Measurements from ENCODE around the gene ABCG4. TPM values are rescaled to one million over a fixed set of nuclear protein-coding genes. Genes with fewer than 3 reads are reported as not detected.
A peak's percentile ranks its signal among the peaks of the same experiment; 100 is the strongest.

Gene ABCG4
- total RNA-seq, 5 donors from 2014 or later (not counting 1 experiment from before 2014, with no cell fraction given), result 0.09 TPM; not detected in 4

GRCh38 chr11:119147604-119148333, 1.1 kb upstream of the ABCG4 start:
- POLR2A ChIA-PET, result interaction anchor here in 1 of 2 donors (0.7 kb wide), 1 partner anchor 53 kb away, joined by 3 read pairs; no protein-coding TSS in a partner anchor
- H3K36me3 ChIP-seq (ENCODE audit: control insufficient read depth in 2 of 2, extremely low read depth in 1 of 2, insufficient read depth in 1 of 2, low read length in 1 of 2), result no peaks in the 10 kb centered on the region
- ATAC-seq (replicated peaks in 1 of 4), result peak in 2 of 4 experiments; percentile 29 to 60
- no peaks in the 10 kb centered on the region for H3K36me3 Mint-ChIP-seq
- peak in 2 of 35 experiments; percentile 7 to 40 for DNase-seq
- WGBS (ENCODE audit: insufficient coverage), result 73% methylated on average over 2 of the region's 6 CpGs
- peak overlapping the region; percentile 68 to 75 (median 70) for H3K4me3 Mint-ChIP-seq
- peaks cover 0 to 66% of the 10 kb centered on the region in 2 experiments for H3K27me3 ChIP-seq (replicated peaks in 1 of 2; ENCODE audit: control insufficient read depth in 2 of 2, extremely low read depth in 1 of 2, insufficient read depth in 2 of 2, low read length in 1 of 2)
- H3K9me3 ChIP-seq, result no peaks in the 10 kb centered on the region
- peak overlapping the region in 1 of 2 donors; percentile 39 for H3K27ac Mint-ChIP-seq
- CTCF ChIA-PET, result interaction anchor here in 1 of 2 donors (1.1 to 1.3 kb wide), 2 partner anchors 9 to 47 kb away, joined by 3 to 4 read pairs; no protein-coding TSS in a partner anchor
- H3K27me3 Mint-ChIP-seq, result peaks cover 28 to 44% of the 10 kb centered on the region in 2 donors
- peaks cover 10 to 15% (median 13%) of the 10 kb centered on the region in 3 donors for H3K4me1 Mint-ChIP-seq
- no peaks in the 10 kb centered on the region for H3K9me3 Mint-ChIP-seq
- no peak overlapping the region for H3K4me3 ChIP-seq (ENCODE audit: control insufficient read depth in 1 of 2, extremely low read depth in 1 of 2, low read length in 1 of 2)
- peaks cover 0 to 21% of the 10 kb centered on the region in 2 experiments for H3K4me1 ChIP-seq (ENCODE audit: control insufficient read depth in 1 of 2, extremely low read depth in 1 of 2, insufficient read depth in 2 of 2, low read length in 2 of 2)
- H3K27ac ChIP-seq (ENCODE audit: low read length), result no peak overlapping the region

GRCh38 chr11:119148720-119149017, 183 bp upstream of the ABCG4 start:
- DNase-seq (no peak), ATAC-seq (replicated peaks in 1 of 4) (no peak)
- Histone ChIP-seq H3K36me3 (ENCODE audit: control insufficient read depth in 2 of 2, extremely low read depth in 1 of 2, insufficient read depth in 1 of 2, low read length in 1 of 2) (no peaks in the 10 kb centered on the region), H3K27ac (ENCODE audit: low read length) (no peak overlapping the region), H3K4me3 (ENCODE audit: control insufficient read depth in 1 of 2, extremely low read depth in 1 of 2, low read length in 1 of 2) (peak overlapping the region; percentile 44 to 67), H3K27me3 (replicated peaks in 1 of 2; ENCODE audit: control insufficient read depth in 2 of 2, extremely low read depth in 1 of 2, insufficient read depth in 2 of 2, low read length in 1 of 2) (peaks cover 0 to 62% of the 10 kb centered on the region in 2 experiments), H3K9me3 (no peaks in the 10 kb centered on the region), H3K4me1 (ENCODE audit: control insufficient read depth in 1 of 2, extremely low read depth in 1 of 2, insufficient read depth in 2 of 2, low read length in 2 of 2) (peaks cover 0 to 21% of the 10 kb centered on the region in 2 experiments)
- H3K9me3 Mint-ChIP-seq, result no peaks in the 10 kb centered on the region
- H3K36me3 Mint-ChIP-seq, result no peaks in the 10 kb centered on the region
- ChIA-PET POLR2A (no interaction called here), CTCF (no interaction called here)
- H3K27me3 Mint-ChIP-seq, result peaks cover 24 to 45% of the 10 kb centered on the region in 2 donors
- peaks cover 10 to 15% (median 13%) of the 10 kb centered on the region in 3 donors for H3K4me1 Mint-ChIP-seq
- peak overlapping the region; percentile 68 to 75 (median 70) for H3K4me3 Mint-ChIP-seq
- 1% methylated on average over 15 of the region's 16 CpGs for WGBS (ENCODE audit: insufficient coverage)
- H3K27ac Mint-ChIP-seq, result no peak overlapping the region

GRCh38 chr11:119149786-119150275, 979 bp downstream of the ABCG4 start:
- H3K27ac ChIP-seq (ENCODE audit: low read length), result no peak overlapping the region
- ATAC-seq (replicated peaks in 1 of 4) (no peak), DNase-seq (no peak)
- peaks cover 10 to 15% (median 13%) of the 10 kb centered on the region in 3 donors for H3K4me1 Mint-ChIP-seq
- H3K27me3 Mint-ChIP-seq, result peaks cover 22 to 40% of the 10 kb centered on the region in 2 donors
- H3K27ac Mint-ChIP-seq, result no peak overlapping the region
- ChIA-PET CTCF (interaction anchor here in 1 of 2 donors (0.7 kb wide), 1 partner anchor 124 kb away, joined by 3 read pairs; no protein-coding TSS in a partner anchor), POLR2A (interaction anchor here in 1 of 2 donors (0.6 kb wide), 1 partner anchor 15 kb away, joined by 4 read pairs; no protein-coding TSS in a partner anchor)
- no peaks in the 10 kb centered on the region for H3K36me3 ChIP-seq (ENCODE audit: control insufficient read depth in 2 of 2, extremely low read depth in 1 of 2, insufficient read depth in 1 of 2, low read length in 1 of 2)
- H3K4me3 Mint-ChIP-seq, result peak overlapping the region; percentile 34 to 70 (median 55)
- 47% methylated on average over 32 of the region's 33 CpGs for WGBS (ENCODE audit: insufficient coverage)
- H3K9me3 ChIP-seq, result no peaks in the 10 kb centered on the region
- H3K4me1 ChIP-seq (ENCODE audit: control insufficient read depth in 1 of 2, extremely low read depth in 1 of 2, insufficient read depth in 2 of 2, low read length in 2 of 2), result peaks cover 0 to 21% of the 10 kb centered on the region in 2 experiments
- H3K4me3 ChIP-seq (ENCODE audit: control insufficient read depth in 1 of 2, extremely low read depth in 1 of 2, low read length in 1 of 2), result peak overlapping the region in 1 of 2 donors; percentile 44
- no peaks in the 10 kb centered on the region for H3K36me3 Mint-ChIP-seq
- no peaks in the 10 kb centered on the region for H3K9me3 Mint-ChIP-seq
- H3K27me3 ChIP-seq (replicated peaks in 1 of 2; ENCODE audit: control insufficient read depth in 2 of 2, extremely low read depth in 1 of 2, insufficient read depth in 2 of 2, low read length in 1 of 2), result peaks cover 0 to 59% of the 10 kb centered on the region in 2 experiments

- Histone ChIP-seq H3K27me3 (replicated peaks in 1 of 2; ENCODE audit: control insufficient read depth in 2 of 2, extremely low read depth in 1 of 2, insufficient read depth in 2 of 2, low read length in 1 of 2) (peaks cover 0 to 61% of the 10 kb centered on the region in 2 experiments), H3K4me1 (ENCODE audit: control insufficient read depth in 1 of 2, extremely low read depth in 1 of 2, insufficient read depth in 2 of 2, low read length in 2 of 2) (peaks cover 0 to 21% of the 10 kb centered on the region in 2 experiments), H3K27ac (ENCODE audit: low read length) (no peak overlapping the region), H3K9me3 (no peaks in the 10 kb centered on the region), H3K4me3 (ENCODE audit: control insufficient read depth in 1 of 2, extremely low read depth in 1 of 2, low read length in 1 of 2) (no peak overlapping the region), H3K36me3 (ENCODE audit: control insufficient read depth in 2 of 2, extremely low read depth in 1 of 2, insufficient read depth in 1 of 2, low read length in 1 of 2) (no peaks in the 10 kb centered on the region)
- DNase-seq (no peak), ATAC-seq (replicated peaks in 1 of 4) (no peak)
- no peaks in the 10 kb centered on the region for H3K36me3 Mint-ChIP-seq
- 37% methylated on average over 5 of the region's 9 CpGs for WGBS (ENCODE audit: insufficient coverage)
- peaks cover 11 to 36% of the 10 kb centered on the region in 2 donors for H3K27me3 Mint-ChIP-seq
- CTCF ChIA-PET, result no interaction called here
- peak overlapping the region in 1 of 2 donors; percentile 20 for H3K27ac Mint-ChIP-seq
- peaks cover 10 to 15% (median 13%) of the 10 kb centered on the region in 3 donors for H3K4me1 Mint-ChIP-seq
- H3K9me3 Mint-ChIP-seq, result no peaks in the 10 kb centered on the region
- H3K4me3 Mint-ChIP-seq, result no peak overlapping the region
- POLR2A ChIA-PET, result interaction anchor here (0.5 to 0.6 kb wide), 3 partner anchors 15 to 209 kb away, joined by 3 to 8 read pairs (median 3); partner anchors contain the start of gene HINFP (in 1 of the 2)
Observed at GRCh38 chr11:119152043-119152442, 3.2 kb downstream of the ABCG4 start.

- no peak overlapping the region for H3K4me3 ChIP-seq (ENCODE audit: control insufficient read depth in 1 of 2, extremely low read depth in 1 of 2, low read length in 1 of 2)
- WGBS (ENCODE audit: insufficient coverage), result 80% methylated on average over 1 of the region's 4 CpGs
- H3K27ac ChIP-seq (ENCODE audit: low read length), result no peak overlapping the region
- H3K9me3 ChIP-seq, result no peaks in the 10 kb centered on the region
- Mint-ChIP-seq H3K9me3 (no peaks in the 10 kb centered on the region), H3K27ac (no peak overlapping the region), H3K36me3 (no peaks in the 10 kb centered on the region), H3K4me3 (no peak overlapping the region), H3K27me3 (peaks cover 6 to 31% of the 10 kb centered on the region in 2 donors), H3K4me1 (peaks cover 10 to 11% (median 10%) of the 10 kb centered on the region in 3 donors)
- no peaks in the 10 kb centered on the region for H3K36me3 ChIP-seq (ENCODE audit: control insufficient read depth in 2 of 2, extremely low read depth in 1 of 2, insufficient read depth in 1 of 2, low read length in 1 of 2)
- peaks cover 0 to 62% of the 10 kb centered on the region in 2 experiments for H3K27me3 ChIP-seq (replicated peaks in 1 of 2; ENCODE audit: control insufficient read depth in 2 of 2, extremely low read depth in 1 of 2, insufficient read depth in 2 of 2, low read length in 1 of 2)
- ChIA-PET CTCF (no interaction called here), POLR2A (interaction anchor here (0.5 to 0.6 kb wide), 2 partner anchors 31 to 209 kb away, joined by 3 read pairs; partner anchors contain the start of gene HINFP (in 1 of the 2))
- no peak for DNase-seq
- peaks cover 0 to 21% of the 10 kb centered on the region in 2 experiments for H3K4me1 ChIP-seq (ENCODE audit: control insufficient read depth in 1 of 2, extremely low read depth in 1 of 2, insufficient read depth in 2 of 2, low read length in 2 of 2)
- ATAC-seq (replicated peaks in 1 of 4), result no peak
Observed at GRCh38 chr11:119152604-119153003, 3.8 kb downstream of the ABCG4 start.

GRCh38 chr11:119153049-119153818, 4.4 kb downstream of the ABCG4 start:
- Histone ChIP-seq H3K27me3 (replicated peaks in 1 of 2; ENCODE audit: control insufficient read depth in 2 of 2, extremely low read depth in 1 of 2, insufficient read depth in 2 of 2, low read length in 1 of 2) (peaks cover 0 to 56% of the 10 kb centered on the region in 2 experiments), H3K4me1 (ENCODE audit: control insufficient read depth in 1 of 2, extremely low read depth in 1 of 2, insufficient read depth in 2 of 2, low read length in 2 of 2) (peaks cover 0 to 16% of the 10 kb centered on the region in 2 experiments), H3K27ac (ENCODE audit: low read length) (no peak overlapping the region), H3K4me3 (ENCODE audit: control insufficient read depth in 1 of 2, extremely low read depth in 1 of 2, low read length in 1 of 2) (no peak overlapping the region), H3K36me3 (ENCODE audit: control insufficient read depth in 2 of 2, extremely low read depth in 1 of 2, insufficient read depth in 1 of 2, low read length in 1 of 2) (no peaks in the 10 kb centered on the region), H3K9me3 (no peaks in the 10 kb centered on the region)
- ChIA-PET CTCF (interaction anchor here in 1 of 2 donors (0.5 kb wide), 1 partner anchor 275 kb away, joined by 3 read pairs; no protein-coding TSS in a partner anchor), POLR2A (interaction anchor here in 1 of 2 donors (0.5 kb wide), 1 partner anchor 163 kb away, joined by 9 read pairs; no protein-coding TSS in a partner anchor)
- no peak for DNase-seq
- Mint-ChIP-seq H3K9me3 (no peaks in the 10 kb centered on the region), H3K27me3 (peaks cover 0 to 25% of the 10 kb centered on the region in 2 donors), H3K4me1 (peaks cover 5% of the 10 kb centered on the region in 3 donors), H3K36me3 (no peaks in the 10 kb centered on the region), H3K27ac (no peak overlapping the region), H3K4me3 (no peak overlapping the region)
- WGBS (ENCODE audit: insufficient coverage), result 56% methylated on average over 3 of the region's 9 CpGs
- no peak for ATAC-seq (replicated peaks in 1 of 4)

Measured in T-cell (primary cell).